ENCODE results near the gene HS6ST3. TPM values are rescaled to one million over a fixed set of nuclear protein-coding genes. Genes with fewer than 3 reads are reported as not detected.

Gene HS6ST3
- total and polyA plus RNA-seq, 2 donors (not counting 3 experiments of a cell fraction or from before 2014, with no cell fraction given), result 0.03 to 0.15 TPM

DNA sequence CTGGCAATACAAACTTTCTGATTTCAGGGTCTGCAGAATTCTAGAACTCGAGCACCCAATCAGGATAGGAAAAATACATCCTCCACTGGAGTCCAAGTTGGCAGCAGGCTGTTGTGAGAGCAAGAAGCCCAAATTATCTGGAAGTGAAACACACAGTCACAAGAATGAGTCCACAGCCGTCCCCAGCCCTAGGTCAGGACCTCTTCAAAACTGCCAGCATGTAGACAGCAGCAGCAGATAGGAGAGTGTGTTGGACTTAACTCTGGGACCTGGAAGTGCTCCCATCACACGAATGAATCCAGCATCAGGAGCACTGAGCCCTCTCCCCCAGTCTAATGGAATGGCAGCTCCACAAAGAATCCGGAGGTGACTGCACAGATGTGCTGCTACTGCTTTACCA lies 483.7 kb downstream of the HS6ST3 start:
- Histone ChIP-seq H2AFZ (ENCODE audit: low read depth, low read length) (no peak overlapping the region), H3K9me3 (replicated peaks; ENCODE audit: control insufficient read depth, insufficient read depth, low read length) (no peaks in the 10 kb centered on the region), H3K27me3 (ENCODE audit: control insufficient read depth in 2 of 2, insufficient read depth in 2 of 2, low read length in 2 of 2) (no peaks in the 10 kb centered on the region), H3K4me3 (replicated peaks in 1 of 3; ENCODE audit: insufficient read depth in 1 of 3, low read depth in 1 of 3, low read length in 3 of 3) (no peak overlapping the region), H3K27ac (ENCODE audit: insufficient read depth, low read depth, low read length) (no peak overlapping the region), H3K9ac (replicated peaks; ENCODE audit: extremely low read depth, insufficient read depth, low read length) (no peak overlapping the region), H3K4me2 (ENCODE audit: insufficient read depth, low read length) (no peak overlapping the region), H3K79me2 (ENCODE audit: control insufficient read depth, insufficient read depth, low read length) (no peaks in the 10 kb centered on the region), H4K20me1 (replicated peaks; ENCODE audit: control insufficient read depth, extremely low read depth, insufficient read depth, low read length) (no peaks in the 10 kb centered on the region), H3K9me1 (replicated peaks; ENCODE audit: control insufficient read depth, extremely low read depth, insufficient read depth, low read length) (no peaks in the 10 kb centered on the region), H3K36me3 (ENCODE audit: control insufficient read depth in 2 of 2, extremely low read depth in 1 of 2, insufficient read depth in 2 of 2, low read length in 2 of 2) (no peaks in the 10 kb centered on the region), H3K4me1 (ENCODE audit: control insufficient read depth, extremely low read depth, insufficient read depth, low read length) (no peaks in the 10 kb centered on the region)
- TF ChIP-seq, protein P1, sequence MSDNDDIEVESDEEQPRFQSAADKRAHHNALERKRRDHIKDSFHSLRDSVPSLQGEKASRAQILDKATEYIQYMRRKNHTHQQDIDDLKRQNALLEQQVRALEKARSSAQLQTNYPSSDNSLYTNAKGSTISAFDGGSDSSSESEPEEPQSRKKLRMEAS (IDR thresholded peaks at IDR 0.05; ENCODE audit: insufficient read depth, insufficient read length), result no peak
- no peak for TF ChIP-seq JUN (IDR thresholded peaks at IDR 0.05; ENCODE audit: borderline replicate concordance, insufficient read depth, insufficient read length, low read depth)
- intact Hi-C loops (cut with micrococcal nuclease) (no loop called here), dilution Hi-C loops (cut with MboI; ENCODE audit: extremely low pct_ligation_motif_present, low sequenced_read_pairs) (no loop called here)
- no peak for FAIRE-seq
- DNase-seq (ENCODE audit: low read depth, low spot score), result no peak
- no TSS peak for BruUV-seq (replicated peaks)
- ChIA-PET POLR2A (no interaction called here), CTCF (no interaction called here)

DNA sequence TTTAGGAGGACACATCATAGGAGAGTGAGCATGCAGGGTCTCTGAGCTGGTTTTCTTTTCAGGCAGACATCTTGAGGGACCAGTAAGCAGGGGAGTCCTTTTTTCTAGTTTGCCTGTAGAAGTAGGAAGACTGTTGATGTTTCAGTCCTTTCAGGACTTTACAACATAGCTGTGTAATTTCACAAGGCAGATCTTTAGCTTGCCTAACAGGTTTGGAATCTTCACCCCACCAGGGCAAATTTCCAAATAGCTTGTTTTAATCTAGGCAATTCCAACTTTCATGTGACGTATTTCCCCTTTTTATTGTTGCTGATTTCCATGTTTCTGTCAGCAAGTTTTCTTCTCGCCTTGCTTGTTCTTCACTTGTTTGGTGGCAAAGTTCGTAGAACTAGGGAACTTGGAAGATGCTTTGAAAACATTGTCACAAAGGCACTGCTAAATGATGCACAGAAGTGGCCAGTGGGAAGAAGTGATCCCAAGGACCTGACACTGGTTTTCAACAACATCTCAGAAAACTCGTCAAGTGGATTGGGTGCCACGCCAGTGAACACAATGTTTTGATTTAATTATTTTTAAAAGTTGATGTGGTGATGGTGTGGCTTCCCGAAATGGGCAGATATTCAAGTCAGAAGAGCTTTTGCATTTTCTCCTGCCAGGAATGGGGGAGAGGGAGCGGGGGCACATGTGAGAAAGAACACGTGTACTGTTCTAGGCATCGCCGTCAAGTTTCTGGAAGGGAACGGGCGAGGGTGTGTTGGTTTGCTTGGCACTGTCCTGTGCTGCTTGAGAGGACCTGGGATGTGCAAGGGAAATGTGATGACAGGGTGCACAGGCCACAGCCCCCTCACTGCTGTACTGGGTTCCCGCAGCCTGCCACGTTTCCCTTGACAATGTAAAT lies 485.8 kb downstream of the HS6ST3 start:
- H3K27me3 ChIP-seq (ENCODE audit: control insufficient read depth in 2 of 2, insufficient read depth in 2 of 2, low read length in 2 of 2), result no peaks in the 10 kb centered on the region
- no peaks in the 10 kb centered on the region for H3K9me1 ChIP-seq (replicated peaks; ENCODE audit: control insufficient read depth, extremely low read depth, insufficient read depth, low read length)
- no peak overlapping the region for H3K27ac ChIP-seq (ENCODE audit: insufficient read depth, low read depth, low read length)
- no peak overlapping the region for H3K4me2 ChIP-seq (ENCODE audit: insufficient read depth, low read length)
- H4K20me1 ChIP-seq (replicated peaks; ENCODE audit: control insufficient read depth, extremely low read depth, insufficient read depth, low read length), result no peaks in the 10 kb centered on the region
- no peak overlapping the region for H3K4me3 ChIP-seq (replicated peaks in 1 of 3; ENCODE audit: insufficient read depth in 1 of 3, low read depth in 1 of 3, low read length in 3 of 3)
- intact Hi-C loops (cut with micrococcal nuclease) (no loop called here), dilution Hi-C loops (cut with MboI; ENCODE audit: extremely low pct_ligation_motif_present, low sequenced_read_pairs) (no loop called here)
- CTCF ChIA-PET, result no interaction called here
- H3K9ac ChIP-seq (replicated peaks; ENCODE audit: extremely low read depth, insufficient read depth, low read length), result no peak overlapping the region
- H3K79me2 ChIP-seq (ENCODE audit: control insufficient read depth, insufficient read depth, low read length), result no peaks in the 10 kb centered on the region
- BruUV-seq (replicated peaks), result no TSS peak
- H3K9me3 ChIP-seq (replicated peaks; ENCODE audit: control insufficient read depth, insufficient read depth, low read length), result no peaks in the 10 kb centered on the region
- POLR2A ChIA-PET, result no interaction called here
- DNase-seq (ENCODE audit: low read depth, low spot score), result no peak
- H3K36me3 ChIP-seq (ENCODE audit: control insufficient read depth in 2 of 2, extremely low read depth in 1 of 2, insufficient read depth in 2 of 2, low read length in 2 of 2), result no peaks in the 10 kb centered on the region
- TF ChIP-seq POLR2A (IDR thresholded peaks at IDR 0.05; ENCODE audit: low read depth, low read length), result no peak
- no peak for TF ChIP-seq POLR2AphosphoS5 (IDR thresholded peaks at IDR 0.05; ENCODE audit: insufficient read depth, low read depth, low read length)
- TF ChIP-seq, protein P1 (IDR thresholded peaks at IDR 0.05; ENCODE audit: insufficient read depth, insufficient read length), result no peak
- TF ChIP-seq JUN (IDR thresholded peaks at IDR 0.05; ENCODE audit: borderline replicate concordance, insufficient read depth, insufficient read length, low read depth), result no peak
- TF ChIP-seq, protein P2, sequence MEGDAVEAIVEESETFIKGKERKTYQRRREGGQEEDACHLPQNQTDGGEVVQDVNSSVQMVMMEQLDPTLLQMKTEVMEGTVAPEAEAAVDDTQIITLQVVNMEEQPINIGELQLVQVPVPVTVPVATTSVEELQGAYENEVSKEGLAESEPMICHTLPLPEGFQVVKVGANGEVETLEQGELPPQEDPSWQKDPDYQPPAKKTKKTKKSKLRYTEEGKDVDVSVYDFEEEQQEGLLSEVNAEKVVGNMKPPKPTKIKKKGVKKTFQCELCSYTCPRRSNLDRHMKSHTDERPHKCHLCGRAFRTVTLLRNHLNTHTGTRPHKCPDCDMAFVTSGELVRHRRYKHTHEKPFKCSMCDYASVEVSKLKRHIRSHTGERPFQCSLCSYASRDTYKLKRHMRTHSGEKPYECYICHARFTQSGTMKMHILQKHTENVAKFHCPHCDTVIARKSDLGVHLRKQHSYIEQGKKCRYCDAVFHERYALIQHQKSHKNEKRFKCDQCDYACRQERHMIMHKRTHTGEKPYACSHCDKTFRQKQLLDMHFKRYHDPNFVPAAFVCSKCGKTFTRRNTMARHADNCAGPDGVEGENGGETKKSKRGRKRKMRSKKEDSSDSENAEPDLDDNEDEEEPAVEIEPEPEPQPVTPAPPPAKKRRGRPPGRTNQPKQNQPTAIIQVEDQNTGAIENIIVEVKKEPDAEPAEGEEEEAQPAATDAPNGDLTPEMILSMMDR (IDR thresholded peaks at IDR 0.05; ENCODE audit: extremely low read depth in 1 of 2, insufficient read depth in 1 of 2, low read depth in 1 of 2, low read length in 2 of 2), result no peak
- TF ChIP-seq GATA2 (IDR thresholded peaks at IDR 0.05; ENCODE audit: insufficient read depth, insufficient read length, low read depth, low read length), result no peak
- TF ChIP-seq MYC (IDR thresholded peaks at IDR 0.05; ENCODE audit: low read depth, low read length), result no peak
- no peak for TF ChIP-seq FOS (IDR thresholded peaks at IDR 0.05; ENCODE audit: borderline replicate concordance, insufficient read depth, low read length)
- H3K4me1 ChIP-seq (ENCODE audit: control insufficient read depth, extremely low read depth, insufficient read depth, low read length), result no peaks in the 10 kb centered on the region
- H2AFZ ChIP-seq (ENCODE audit: low read depth, low read length), result no peak overlapping the region
- no peak for FAIRE-seq

Data from endothelial cell of umbilical vein (primary cell).